Kidney epithelial cell (primary cell): ENCODE data around the gene LRRN1. TPM values are rescaled to one million over a fixed set of nuclear protein-coding genes. Genes with fewer than 3 reads are reported as not detected.

Experiments
- DNase-seq: peaks from one replicate; pipeline ENCODE4 v3.0.0-alpha.2; 2010; ENCODE audit warnings: low read depth
- H3K27me3 ChIP-seq: 2 replicates; pipeline ENCODE4 v1.6.0; 2011; ENCODE audit warnings: low read length; ENCODE audit not compliant: control insufficient read depth, insufficient read depth
- H3K36me3 ChIP-seq: 2 replicates; pipeline ENCODE4 v1.5.1; 2011; ENCODE audit warnings: low read length; ENCODE audit not compliant: control insufficient read depth, insufficient read depth
- H3K4me3 ChIP-seq: 2 replicates; pipeline ENCODE4 v1.5.1; 2011; ENCODE audit warnings: low read depth, mild to moderate bottlenecking, control low read depth, low read length
- CTCF ChIP-seq: IDR thresholded peaks from 2 replicates; pipeline ENCODE4 v1.5.1; 2011; ENCODE audit warnings: mild to moderate bottlenecking, moderate library complexity, low read length, control low read depth, inconsistent platforms; ENCODE audit not compliant: insufficient read depth, poor library complexity, severe bottlenecking
- total RNA-seq: library from RNA; depleted of rRNA; stranded (reverse); fragments of >200 nt; gene quantifications from 2 replicates; pipeline ENCODE4 v1.2.3, GENCODE V29; 2015

The LRRN1 gene
- total RNA-seq, 1 donor from 2014 or later: 19.7 TPM

- no peak for DNase-seq
- no peaks in the 10 kb centered on the region for H3K27me3 ChIP-seq
- no peak for TF ChIP-seq CTCF
- no peak overlapping the region for H3K4me3 ChIP-seq
- no peaks in the 10 kb centered on the region for H3K36me3 ChIP-seq
These were observed 13.8 kb downstream of the LRRN1 start for GRCh38 chr3:3813013-3813412.

GRCh38 chr3:3815206-3815605 lies 16.0 kb downstream of the LRRN1 start:
- no peak for TF ChIP-seq CTCF

GRCh38 chr3:3816034-3816433 lies 16.8 kb downstream of the LRRN1 start:
- no peak for TF ChIP-seq CTCF
- DNase-seq: no peak
- Histone ChIP-seq H3K27me3 (no peaks in the 10 kb centered on the region), H3K4me3 (no peak overlapping the region), H3K36me3 (no peaks in the 10 kb centered on the region)

More at GRCh38 chr3:3815206-3815605, 16.0 kb downstream of the LRRN1 start:
- H3K27me3 ChIP-seq: no peaks in the 10 kb centered on the region
- no peak overlapping the region for H3K4me3 ChIP-seq
- no peak for DNase-seq
- H3K36me3 ChIP-seq: no peaks in the 10 kb centered on the region

- no peak for DNase-seq
- no peak for TF ChIP-seq CTCF
- no peak overlapping the region for H3K4me3 ChIP-seq
- no peaks in the 10 kb centered on the region for H3K36me3 ChIP-seq
- no peaks in the 10 kb centered on the region for H3K27me3 ChIP-seq
These were observed 18.6 kb downstream of the LRRN1 start for GRCh38 chr3:3817865-3818264.

GRCh38 chr3:3821777-3822176 lies 22.5 kb downstream of the LRRN1 start:
- Histone ChIP-seq H3K27me3 (no peaks in the 10 kb centered on the region), H3K36me3 (no peaks in the 10 kb centered on the region), H3K4me3 (no peak overlapping the region)
- no peak for TF ChIP-seq CTCF
- no peak for DNase-seq

GRCh38 chr3:3825035-3825434 lies 25.8 kb downstream of the LRRN1 start:
- no peak overlapping the region for H3K4me3 ChIP-seq
- no peaks in the 10 kb centered on the region for H3K36me3 ChIP-seq
- no peak for DNase-seq
- no peak for TF ChIP-seq CTCF
- no peaks in the 10 kb centered on the region for H3K27me3 ChIP-seq
